ENCODE measurements around the gene OR51E1. TPM values are rescaled to one million over a fixed set of nuclear protein-coding genes. Genes with fewer than 3 reads are reported as not detected.

Gene OR51E1
- total RNA-seq, 1 donor from 2014 or later: not detected

- Mint-ChIP-seq H3K27ac (no peak overlapping the region), H3K36me3 (ENCODE audit: low read depth) (no peaks in the 10 kb centered on the region), H3K4me1 (no peaks in the 10 kb centered on the region), H3K9me3 (no peaks in the 10 kb centered on the region), H3K27me3 (peaks cover 8% of the 10 kb centered on the region), H3K4me3 (no peak overlapping the region)
- intact Hi-C loops (cut with micrococcal nuclease): no loop called here
- no peak for DNase-seq
Observed at GRCh38 chr11:4664786-4665185, 21.0 kb downstream of the OR51E1 start.

GRCh38 chr11:4665424-4665823 lies 21.6 kb downstream of the OR51E1 start:
- Mint-ChIP-seq H3K4me1 (no peaks in the 10 kb centered on the region), H3K9me3 (no peaks in the 10 kb centered on the region), H3K36me3 (ENCODE audit: low read depth) (no peaks in the 10 kb centered on the region), H3K4me3 (no peak overlapping the region), H3K27me3 (peaks cover 5% of the 10 kb centered on the region), H3K27ac (no peak overlapping the region)
- DNase-seq: no peak
- intact Hi-C loops (cut with micrococcal nuclease): no loop called here

- Mint-ChIP-seq H3K27me3 (no peaks in the 10 kb centered on the region), H3K36me3 (ENCODE audit: low read depth) (no peaks in the 10 kb centered on the region), H3K4me3 (no peak overlapping the region), H3K9me3 (no peaks in the 10 kb centered on the region), H3K27ac (no peak overlapping the region), H3K4me1 (no peaks in the 10 kb centered on the region)
- intact Hi-C loops (cut with micrococcal nuclease): no loop called here
- no peak for DNase-seq
Observed at GRCh38 chr11:4671741-4672140, 28.0 kb downstream of the OR51E1 start.

GRCh38 chr11:4672470-4672869 lies 28.7 kb downstream of the OR51E1 start:
- no peaks in the 10 kb centered on the region for H3K9me3 Mint-ChIP-seq
- no peak for DNase-seq
- H3K36me3 Mint-ChIP-seq (ENCODE audit: low read depth): no peaks in the 10 kb centered on the region
- intact Hi-C loops (cut with micrococcal nuclease): no loop called here
- H3K4me3 Mint-ChIP-seq: no peak overlapping the region
- no peak overlapping the region for H3K27ac Mint-ChIP-seq
- no peaks in the 10 kb centered on the region for H3K4me1 Mint-ChIP-seq
- no peaks in the 10 kb centered on the region for H3K27me3 Mint-ChIP-seq

GRCh38 chr11:4673781-4674180 lies 30.0 kb downstream of the OR51E1 start:
- no peak overlapping the region for H3K27ac Mint-ChIP-seq
- no peaks in the 10 kb centered on the region for H3K27me3 Mint-ChIP-seq
- no peaks in the 10 kb centered on the region for H3K36me3 Mint-ChIP-seq (ENCODE audit: low read depth)
- DNase-seq: no peak
- no peaks in the 10 kb centered on the region for H3K4me1 Mint-ChIP-seq
- no peaks in the 10 kb centered on the region for H3K9me3 Mint-ChIP-seq
- intact Hi-C loops (cut with micrococcal nuclease): no loop called here
- no peak overlapping the region for H3K4me3 Mint-ChIP-seq

- Mint-ChIP-seq H3K36me3 (ENCODE audit: low read depth) (no peaks in the 10 kb centered on the region), H3K4me1 (no peaks in the 10 kb centered on the region), H3K9me3 (no peaks in the 10 kb centered on the region), H3K27me3 (no peaks in the 10 kb centered on the region), H3K27ac (no peak overlapping the region), H3K4me3 (no peak overlapping the region)
- intact Hi-C loops (cut with micrococcal nuclease): no loop called here
- no peak for DNase-seq
Observed at GRCh38 chr11:4677948-4678347, 34.2 kb downstream of the OR51E1 start.

- intact Hi-C loops (cut with micrococcal nuclease): no loop called here
- H3K36me3 Mint-ChIP-seq (ENCODE audit: low read depth): no peaks in the 10 kb centered on the region
- no peaks in the 10 kb centered on the region for H3K27me3 Mint-ChIP-seq
- no peaks in the 10 kb centered on the region for H3K4me1 Mint-ChIP-seq
- H3K4me3 Mint-ChIP-seq: no peak overlapping the region
- DNase-seq: no peak
- no peak overlapping the region for H3K27ac Mint-ChIP-seq
- no peaks in the 10 kb centered on the region for H3K9me3 Mint-ChIP-seq
Observed at GRCh38 chr11:4680341-4680740, 36.6 kb downstream of the OR51E1 start.

GRCh38 chr11:4682623-4683419 lies 39.0 kb downstream of the OR51E1 start:
- Mint-ChIP-seq H3K36me3 (ENCODE audit: low read depth) (no peaks in the 10 kb centered on the region), H3K9me3 (no peaks in the 10 kb centered on the region), H3K27me3 (no peaks in the 10 kb centered on the region), H3K27ac (no peak overlapping the region), H3K4me1 (no peaks in the 10 kb centered on the region), H3K4me3 (no peak overlapping the region)
- intact Hi-C loops (cut with micrococcal nuclease): no loop called here
- no peak for DNase-seq

GRCh38 chr11:4684631-4685285 lies 41.0 kb downstream of the OR51E1 start:
- Mint-ChIP-seq H3K9me3 (no peaks in the 10 kb centered on the region), H3K4me1 (no peaks in the 10 kb centered on the region), H3K4me3 (no peak overlapping the region), H3K27me3 (no peaks in the 10 kb centered on the region), H3K36me3 (ENCODE audit: low read depth) (no peaks in the 10 kb centered on the region), H3K27ac (no peak overlapping the region)
- intact Hi-C loops (cut with micrococcal nuclease): no loop called here
- DNase-seq: no peak

- H3K4me1 Mint-ChIP-seq: peaks cover 2% of the 10 kb centered on the region
- H3K4me3 Mint-ChIP-seq: no peak overlapping the region
- no peaks in the 10 kb centered on the region for H3K36me3 Mint-ChIP-seq (ENCODE audit: low read depth)
- H3K9me3 Mint-ChIP-seq: no peaks in the 10 kb centered on the region
- no peak for DNase-seq
- H3K27ac Mint-ChIP-seq: no peak overlapping the region
- intact Hi-C loops (cut with micrococcal nuclease): no loop called here
- H3K27me3 Mint-ChIP-seq: peaks cover 2% of the 10 kb centered on the region
Observed at GRCh38 chr11:4695442-4695841, 51.7 kb downstream of the OR51E1 start.

- Mint-ChIP-seq H3K4me1 (peaks cover 2% of the 10 kb centered on the region), H3K27me3 (peaks cover 2% of the 10 kb centered on the region), H3K9me3 (no peaks in the 10 kb centered on the region), H3K27ac (no peak within 1 kb of the TSS), H3K4me3 (no peak within 1 kb of the TSS), H3K36me3 (ENCODE audit: low read depth) (no peaks in the 10 kb centered on the region)
- DNase-seq: no peak
- intact Hi-C loops (cut with micrococcal nuclease): no loop called here
Observed at GRCh38 chr11:4697585-4697984, 53.8 kb downstream of the OR51E1 start, which contains the start of gene OR51E2. TSS of gene OR51E2 (minus strand) at chr11:4697853. CDS start at chr11:4682711, 15,142 bp downstream.

GRCh38 chr11:4699697-4700435 lies 56.1 kb downstream of the OR51E1 start:
- Mint-ChIP-seq H3K27ac (no peak overlapping the region), H3K9me3 (no peaks in the 10 kb centered on the region), H3K36me3 (ENCODE audit: low read depth) (no peaks in the 10 kb centered on the region), H3K4me3 (no peak overlapping the region), H3K27me3 (peaks cover 2% of the 10 kb centered on the region), H3K4me1 (peaks cover 2% of the 10 kb centered on the region)
- intact Hi-C loops (cut with micrococcal nuclease): no loop called here
- no peak for DNase-seq

GRCh38 chr11:4700436-4700820 lies 56.6 kb downstream of the OR51E1 start:
- no peak for DNase-seq
- no peaks in the 10 kb centered on the region for H3K36me3 Mint-ChIP-seq (ENCODE audit: low read depth)
- H3K27ac Mint-ChIP-seq: no peak overlapping the region
- H3K9me3 Mint-ChIP-seq: no peaks in the 10 kb centered on the region
- intact Hi-C loops (cut with micrococcal nuclease): no loop called here
- no peak overlapping the region for H3K4me3 Mint-ChIP-seq
- H3K4me1 Mint-ChIP-seq: peaks cover 2% of the 10 kb centered on the region
- H3K27me3 Mint-ChIP-seq: peaks cover 2% of the 10 kb centered on the region

Measured in activated CD4-positive, alpha-beta T cell treated with anti-CD3 and anti-CD28 coated beads, Interleukin-2, amount 10 ng/mL, durations not matched to agents 24 days and 14 days (primary cell).